ENCODE data around the gene SHROOM3.

DNA sequence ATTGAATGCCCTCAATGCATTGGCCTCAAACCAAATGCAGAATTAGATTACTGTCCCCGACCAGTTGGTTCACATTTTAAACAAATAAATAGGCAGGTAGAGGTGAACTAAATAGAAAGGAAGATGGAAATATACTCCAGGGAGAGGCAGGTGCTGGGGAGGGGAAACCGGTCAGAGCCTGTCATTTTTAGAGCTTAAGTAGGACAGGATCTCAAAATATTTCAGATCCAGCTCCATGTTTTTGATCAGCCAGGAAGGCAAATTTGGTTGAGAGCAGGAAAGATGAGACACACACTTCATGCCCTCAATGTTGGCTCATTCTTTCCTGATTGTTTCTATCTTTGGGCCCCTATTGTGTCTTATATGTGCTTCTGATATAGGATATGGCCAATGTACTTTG is 206.7 kb downstream of the SHROOM3 start:
- no peak for TF ChIP-seq EGR1 (IDR thresholded peaks at IDR 0.05; ENCODE audit: low read depth in 2 of 2)
- TF ChIP-seq, protein P1, sequence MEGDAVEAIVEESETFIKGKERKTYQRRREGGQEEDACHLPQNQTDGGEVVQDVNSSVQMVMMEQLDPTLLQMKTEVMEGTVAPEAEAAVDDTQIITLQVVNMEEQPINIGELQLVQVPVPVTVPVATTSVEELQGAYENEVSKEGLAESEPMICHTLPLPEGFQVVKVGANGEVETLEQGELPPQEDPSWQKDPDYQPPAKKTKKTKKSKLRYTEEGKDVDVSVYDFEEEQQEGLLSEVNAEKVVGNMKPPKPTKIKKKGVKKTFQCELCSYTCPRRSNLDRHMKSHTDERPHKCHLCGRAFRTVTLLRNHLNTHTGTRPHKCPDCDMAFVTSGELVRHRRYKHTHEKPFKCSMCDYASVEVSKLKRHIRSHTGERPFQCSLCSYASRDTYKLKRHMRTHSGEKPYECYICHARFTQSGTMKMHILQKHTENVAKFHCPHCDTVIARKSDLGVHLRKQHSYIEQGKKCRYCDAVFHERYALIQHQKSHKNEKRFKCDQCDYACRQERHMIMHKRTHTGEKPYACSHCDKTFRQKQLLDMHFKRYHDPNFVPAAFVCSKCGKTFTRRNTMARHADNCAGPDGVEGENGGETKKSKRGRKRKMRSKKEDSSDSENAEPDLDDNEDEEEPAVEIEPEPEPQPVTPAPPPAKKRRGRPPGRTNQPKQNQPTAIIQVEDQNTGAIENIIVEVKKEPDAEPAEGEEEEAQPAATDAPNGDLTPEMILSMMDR (IDR thresholded peaks at IDR 0.05; ENCODE audit: low read depth, low read length, missing input control): no peak
- TF ChIP-seq, protein P2, sequence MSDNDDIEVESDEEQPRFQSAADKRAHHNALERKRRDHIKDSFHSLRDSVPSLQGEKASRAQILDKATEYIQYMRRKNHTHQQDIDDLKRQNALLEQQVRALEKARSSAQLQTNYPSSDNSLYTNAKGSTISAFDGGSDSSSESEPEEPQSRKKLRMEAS (IDR thresholded peaks at IDR 0.05): no peak

Data from liver (tissue), 3 donors.